Measurements from ENCODE around the gene PFDN5. TPM values are rescaled to one million over a fixed set of nuclear protein-coding genes. Genes with fewer than 3 reads are reported as not detected.
A peak's percentile ranks its signal among the peaks of the same experiment; 100 is the strongest.

The PFDN5 gene
- total and polyA plus RNA-seq, 9 of the 15 experiments (the other 6 are each of a cell fraction or from before 2014, with no cell fraction given): 361 to 1,636 (median 742) TPM

DNA sequence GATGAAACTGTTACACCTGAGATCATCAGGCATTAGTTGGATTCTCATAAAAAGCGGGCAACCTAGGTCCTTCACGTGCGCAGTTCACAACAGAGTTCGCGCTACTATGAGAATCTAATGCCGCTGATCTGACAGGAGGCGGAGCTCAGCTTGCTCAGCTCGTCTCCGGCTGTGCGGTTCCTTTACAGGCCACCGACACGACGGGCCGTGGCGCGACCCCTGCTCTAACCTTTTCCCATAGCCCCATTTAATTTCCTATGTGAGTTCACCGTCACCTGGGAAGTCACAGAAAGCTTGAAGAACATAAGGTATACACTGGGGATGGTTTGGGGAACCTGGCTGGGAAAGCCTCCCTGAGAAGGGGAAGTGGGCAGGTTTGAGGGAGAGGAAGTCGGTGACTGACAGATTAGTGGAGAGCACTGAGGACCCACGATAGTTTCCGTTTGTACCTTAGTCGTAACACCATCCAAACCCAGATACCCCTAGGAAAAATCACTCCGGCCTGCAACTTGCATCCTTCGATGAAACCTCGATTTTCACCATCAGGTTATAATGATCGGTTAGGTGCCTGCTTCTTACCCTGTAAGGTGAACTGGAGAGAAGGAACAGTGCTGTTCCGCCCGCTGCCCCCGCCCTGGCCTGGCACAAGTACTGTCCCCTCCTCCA lies 28.9 kb downstream of the PFDN5 start (continued):
- TF ChIP-seq ZNF175 (CRISPR knock-in tag; IDR thresholded peaks at IDR 0.05; ENCODE audit: low read depth): peak; percentile 37; the same call in 1 of the 2 replicates
- TF ChIP-seq SNIP1 (IDR thresholded peaks at IDR 0.05; ENCODE audit: low read depth): no peak
- TF ChIP-seq, protein P1, sequence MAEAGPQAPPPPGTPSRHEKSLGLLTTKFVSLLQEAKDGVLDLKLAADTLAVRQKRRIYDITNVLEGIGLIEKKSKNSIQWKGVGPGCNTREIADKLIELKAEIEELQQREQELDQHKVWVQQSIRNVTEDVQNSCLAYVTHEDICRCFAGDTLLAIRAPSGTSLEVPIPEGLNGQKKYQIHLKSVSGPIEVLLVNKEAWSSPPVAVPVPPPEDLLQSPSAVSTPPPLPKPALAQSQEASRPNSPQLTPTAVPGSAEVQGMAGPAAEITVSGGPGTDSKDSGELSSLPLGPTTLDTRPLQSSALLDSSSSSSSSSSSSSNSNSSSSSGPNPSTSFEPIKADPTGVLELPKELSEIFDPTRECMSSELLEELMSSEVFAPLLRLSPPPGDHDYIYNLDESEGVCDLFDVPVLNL (CRISPR knock-in tag; IDR thresholded peaks at IDR 0.05; ENCODE audit: low read depth): 0 out of 2 replicates have a peak, but pooled peaks have one; percentile 45

- Histone ChIP-seq H3K9me1 (ENCODE audit: control insufficient read depth, insufficient read depth, low read length) (peaks cover 4% of the 10 kb centered on the region), H3K79me2 (ENCODE audit: control insufficient read depth, insufficient read depth, low read length) (peaks cover 11% of the 10 kb centered on the region), H3K27ac (ENCODE audit: extremely low read depth, low read depth, low read length) (peak overlapping the region; percentile 85), H3K36me3 (ENCODE audit: control insufficient read depth, insufficient read depth, low read length) (peaks cover 6% of the 10 kb centered on the region; the same call in 2 of the 3 replicates), H3K4me2 (ENCODE audit: insufficient read depth, low read length) (peak overlapping the region; percentile 97), H2AFZ (ENCODE audit: low read depth, low read length) (peak overlapping the region; percentile 98), H3K4me1 (replicated peaks in 1 of 2; ENCODE audit: control insufficient read depth in 2 of 2, insufficient read depth in 2 of 2, low read length in 2 of 2) (peaks cover 31 to 55% of the 10 kb centered on the region in 2 experiments), H3K9ac (ENCODE audit: insufficient read depth in 1 of 2, low read depth in 2 of 2, low read length in 2 of 2) (peak overlapping the region; percentile 79 to 95), H4K20me1 (replicated peaks; ENCODE audit: control insufficient read depth, insufficient read depth, low read length) (no peaks in the 10 kb centered on the region), H3K4me3 (peak overlapping the region; percentile 51), H3K9me3 (replicated peaks; ENCODE audit: control insufficient read depth, insufficient read depth, low read depth, low read length) (no peaks in the 10 kb centered on the region), H3K27me3 (ENCODE audit: control insufficient read depth in 2 of 2, insufficient read depth in 2 of 2, low read length in 2 of 2) (no peaks in the 10 kb centered on the region)
- under 1% methylated on average over 40 of the region's 69 CpGs for WGBS (ENCODE audit: insufficient coverage, low coverage, missing lambda C conversion rate)
- FAIRE-seq: peak; percentile 65
- TSS peak; percentile 73 for BruUV-seq (replicated peaks)
- in situ Hi-C loops (cut with MboI): loop anchor here (10.0 kb wide), 1 partner anchor 180 kb away; the partner anchor contains the start of genes NPFF and TARBP2
- POLR2A ChIA-PET: interaction anchor here (0.6 to 3.1 kb wide), 9 partner anchors 9 to 177 kb away, joined by 3 to 15 read pairs (median 5); partner anchors contain the start of gene TARBP2
- peak; percentile 88 for ATAC-seq
- intact Hi-C loops (cut with micrococcal nuclease): loop anchor here (1.0 to 10.0 kb wide), 4 partner anchors 20 to 183 kb away; partner anchors contain the start of genes AMHR2 and TARBP2
- peak; percentile 94 to 96 (median 95) for DNase-seq (ENCODE audit: extremely low read depth in 1 of 4, low spot score in 3 of 4)
- CTCF ChIA-PET (ENCODE audit: low intra/inter-chr PET ratio): interaction anchor here (0.6 to 2.6 kb wide), 9 partner anchors 17 to 298 kb away, joined by 3 to 20 read pairs (median 4); partner anchors contain the start of gene PCBP2
- peak; percentile 88 for TF ChIP-seq STAG1 (CRISPR knock-in tag; IDR thresholded peaks at IDR 0.05; ENCODE audit: borderline replicate concordance)
- TF ChIP-seq BHLHE40 (IDR thresholded peaks at IDR 0.05; ENCODE audit: low read length): peak; percentile 41; the same call in 1 of the 2 replicates
- TF ChIP-seq SFPQ (IDR thresholded peaks at IDR 0.05; ENCODE audit: low read depth, low read length): no peak
- TF ChIP-seq, protein P2, sequence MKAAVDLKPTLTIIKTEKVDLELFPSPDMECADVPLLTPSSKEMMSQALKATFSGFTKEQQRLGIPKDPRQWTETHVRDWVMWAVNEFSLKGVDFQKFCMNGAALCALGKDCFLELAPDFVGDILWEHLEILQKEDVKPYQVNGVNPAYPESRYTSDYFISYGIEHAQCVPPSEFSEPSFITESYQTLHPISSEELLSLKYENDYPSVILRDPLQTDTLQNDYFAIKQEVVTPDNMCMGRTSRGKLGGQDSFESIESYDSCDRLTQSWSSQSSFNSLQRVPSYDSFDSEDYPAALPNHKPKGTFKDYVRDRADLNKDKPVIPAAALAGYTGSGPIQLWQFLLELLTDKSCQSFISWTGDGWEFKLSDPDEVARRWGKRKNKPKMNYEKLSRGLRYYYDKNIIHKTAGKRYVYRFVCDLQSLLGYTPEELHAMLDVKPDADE (conservative IDR thresholded peaks at IDR 0.05; ENCODE audit: control insufficient read depth, low read depth, low read length): no peak
- peak; percentile 94 to 97 for TF ChIP-seq RAD21 (CRISPR knock-in tag; conservative IDR thresholded peaks at IDR 0.05 in 1 of 2, IDR thresholded peaks at IDR 0.05 in 1 of 2)
- TF ChIP-seq SIN3A (IDR thresholded peaks at IDR 0.05; ENCODE audit: borderline replicate concordance in 2 of 2, control insufficient read depth in 1 of 2, low read depth in 2 of 2, low read length in 2 of 2): peak in 1 of 2 experiments; percentile 56; a peak in 1 of 4 replicates
- TF ChIP-seq NRF1 (conservative IDR thresholded peaks at IDR 0.05 in 1 of 2, IDR thresholded peaks at IDR 0.05 in 1 of 2): peak; percentile 67 to 73
- TF ChIP-seq CBX1 (IDR thresholded peaks at IDR 0.05; ENCODE audit: low read depth): peak; percentile 31; the same call in 1 of the 2 replicates
- TF ChIP-seq PML (IDR thresholded peaks at IDR 0.05; ENCODE audit: low read length): peak; percentile 56
Measured at GRCh38 chr12:53324779-53325510, 29.6 kb downstream of the PFDN5 start.

Data from K562 (cell line).